ENCODE results near the gene TKFC. TPM values are rescaled to one million over a fixed set of nuclear protein-coding genes. Genes with fewer than 3 reads are reported as not detected.

The TKFC gene
- total and polyA plus RNA-seq, 4 experiments from 2014 or later = 24.5 to 43.9 (median 36.1) TPM

DNA sequence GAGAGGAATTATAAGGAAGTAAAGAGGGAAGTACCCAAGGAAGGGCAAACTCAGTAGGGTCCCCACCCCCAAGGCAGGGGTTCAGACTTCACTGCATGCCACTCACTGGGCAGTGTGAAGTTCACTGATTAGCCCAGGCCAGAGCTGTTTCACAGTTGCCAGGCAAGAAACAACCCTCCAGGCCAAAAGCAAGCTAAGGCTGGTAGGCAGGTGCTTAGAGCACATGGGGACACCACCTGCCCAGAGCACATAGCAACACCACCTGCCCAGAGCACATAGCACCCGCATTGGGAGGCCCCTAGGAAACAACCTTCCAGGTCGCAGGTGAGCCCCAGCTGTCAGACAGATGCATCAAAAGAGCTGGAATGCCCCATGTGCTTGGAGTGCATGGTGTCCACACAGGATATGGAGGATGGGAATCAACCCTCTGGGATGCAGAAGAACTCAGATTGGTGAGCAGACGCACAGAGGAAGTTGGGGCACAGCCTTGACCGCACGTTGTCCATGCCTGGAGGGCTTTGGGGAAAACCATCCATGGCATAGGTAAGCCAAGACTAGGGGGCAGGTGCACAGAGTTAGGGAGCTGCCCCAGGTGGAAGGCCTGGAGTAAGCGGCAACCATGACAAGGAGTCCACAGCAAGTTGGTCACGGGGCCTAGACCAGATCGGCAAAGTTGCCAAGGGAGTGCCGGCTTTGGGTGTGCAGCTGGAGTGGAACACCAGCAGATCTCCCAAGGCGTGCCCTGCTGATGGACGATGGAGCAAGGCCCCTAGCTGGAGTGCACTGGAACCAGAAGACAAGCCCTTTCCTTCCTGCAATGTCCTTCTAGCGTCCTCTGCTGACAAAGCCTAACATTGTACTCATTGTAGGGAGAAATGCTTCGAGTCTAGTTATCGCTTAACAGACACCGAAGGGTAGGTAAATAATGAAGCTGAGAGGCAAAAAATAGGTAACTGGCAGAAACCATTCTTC is 51.5 kb downstream of the TKFC start:
- Mint-ChIP-seq H3K4me3 (no peak overlapping the region), H3K4me1 (peaks cover 3 to 9% (median 6%) of the 10 kb centered on the region in 4 donors), H3K36me3 (no peaks in the 10 kb centered on the region), H3K9me3 (peaks cover 0 to 2% (median 0%) of the 10 kb centered on the region in 8 donors), H3K27me3 (no peaks in the 10 kb centered on the region), H3K27ac (peak overlapping the region in 1 of 7 donors; percentile 18)
- no peak overlapping the region for H3K4me3 ChIP-seq (ENCODE audit: low read length in 2 of 2)
- no peaks in the 10 kb centered on the region for H3K36me3 ChIP-seq (ENCODE audit: insufficient read depth, low read length)
- ChIA-PET POLR2A (ENCODE audit: partially characterized antibody) (interaction anchor here (1.3 to 5.1 kb wide), 5 partner anchors 9 to 49 kb away, joined by 4 to 87 read pairs (median 6); partner anchors contain the start of genes CYB561A3, DDB1, TKFC and TMEM138), CTCF (ENCODE audit: partially characterized antibody) (interaction anchor here (0.8 to 9.3 kb wide), 26 partner anchors 9 to 608 kb away, joined by 3 to 442 read pairs (median 11); partner anchors contain the start of genes CPSF7, CYB561A3, DDB1 and SDHAF2)
- H3K27me3 ChIP-seq (ENCODE audit: insufficient read depth, low read length) = no peaks in the 10 kb centered on the region
- intact Hi-C loops (cut with micrococcal nuclease) = loop anchor here (1.0 to 10.0 kb wide), 3 partner anchors 130 to 607 kb away; no protein-coding TSS in a partner anchor
- DNase-seq = no peak
- no peak overlapping the region for H3K27ac ChIP-seq (ENCODE audit: low read depth, low read length)
- H3K4me1 ChIP-seq (ENCODE audit: insufficient read depth, low read length) = peaks cover 8% of the 10 kb centered on the region
- H3K9me3 ChIP-seq (ENCODE audit: control insufficient read depth in 1 of 2, low read length in 2 of 2) = no peaks in the 10 kb centered on the region

DNA sequence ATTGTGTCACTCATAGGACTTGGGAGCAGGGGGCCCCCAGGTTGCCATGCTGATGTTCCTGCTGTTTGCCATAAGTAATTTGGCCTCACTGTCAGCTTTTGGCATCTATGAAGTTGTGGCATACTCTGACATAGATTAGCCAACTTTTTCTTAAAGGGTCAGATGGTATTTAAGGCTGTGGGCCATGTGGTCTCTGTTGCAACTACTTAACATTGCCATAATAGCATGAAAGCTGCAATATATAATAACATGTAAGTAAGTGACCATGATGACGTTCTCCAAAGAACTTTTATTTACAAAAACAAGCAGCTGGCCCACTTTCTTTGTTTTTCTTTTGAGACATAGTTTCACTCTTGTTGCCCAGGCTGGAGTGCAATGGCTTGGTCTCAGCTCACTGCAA is 57.1 kb downstream of the TKFC start:
- Histone ChIP-seq H3K27me3 (ENCODE audit: insufficient read depth, low read length) (no peaks in the 10 kb centered on the region), H3K9me3 (ENCODE audit: control insufficient read depth in 1 of 2, low read length in 2 of 2) (no peaks in the 10 kb centered on the region), H3K4me1 (ENCODE audit: insufficient read depth, low read length) (peaks cover 33% of the 10 kb centered on the region), H3K36me3 (ENCODE audit: insufficient read depth, low read length) (no peaks in the 10 kb centered on the region), H3K27ac (ENCODE audit: low read depth, low read length) (no peak overlapping the region), H3K4me3 (ENCODE audit: low read length in 2 of 2) (no peak overlapping the region)
- intact Hi-C loops (cut with micrococcal nuclease) = no loop called here
- peaks cover 3 to 13% of the 10 kb centered on the region in 2 donors for H3K36me3 Mint-ChIP-seq
- H3K27me3 Mint-ChIP-seq = no peaks in the 10 kb centered on the region
- ChIA-PET POLR2A (ENCODE audit: partially characterized antibody) (interaction anchor here (4.8 to 5.6 kb wide), 2 partner anchors 28 to 55 kb away, joined by 59 to 89 read pairs; partner anchors contain the start of genes CYB561A3, DDB1, TKFC and TMEM138), CTCF (ENCODE audit: partially characterized antibody) (interaction anchor here (1.1 to 7.8 kb wide), 2 partner anchors 9 to 54 kb away, joined by 3 to 117 read pairs; partner anchors contain the start of gene TKFC)
- peaks cover 16 to 35% (median 27%) of the 10 kb centered on the region in 4 donors for H3K4me1 Mint-ChIP-seq
- DNase-seq = no peak
- H3K9me3 Mint-ChIP-seq = peaks cover 0 to 2% (median 0%) of the 10 kb centered on the region in 8 donors
- H3K4me3 Mint-ChIP-seq = no peak overlapping the region
- peak overlapping the region in 2 of 7 donors; percentile 42 to 67 for H3K27ac Mint-ChIP-seq

DNA sequence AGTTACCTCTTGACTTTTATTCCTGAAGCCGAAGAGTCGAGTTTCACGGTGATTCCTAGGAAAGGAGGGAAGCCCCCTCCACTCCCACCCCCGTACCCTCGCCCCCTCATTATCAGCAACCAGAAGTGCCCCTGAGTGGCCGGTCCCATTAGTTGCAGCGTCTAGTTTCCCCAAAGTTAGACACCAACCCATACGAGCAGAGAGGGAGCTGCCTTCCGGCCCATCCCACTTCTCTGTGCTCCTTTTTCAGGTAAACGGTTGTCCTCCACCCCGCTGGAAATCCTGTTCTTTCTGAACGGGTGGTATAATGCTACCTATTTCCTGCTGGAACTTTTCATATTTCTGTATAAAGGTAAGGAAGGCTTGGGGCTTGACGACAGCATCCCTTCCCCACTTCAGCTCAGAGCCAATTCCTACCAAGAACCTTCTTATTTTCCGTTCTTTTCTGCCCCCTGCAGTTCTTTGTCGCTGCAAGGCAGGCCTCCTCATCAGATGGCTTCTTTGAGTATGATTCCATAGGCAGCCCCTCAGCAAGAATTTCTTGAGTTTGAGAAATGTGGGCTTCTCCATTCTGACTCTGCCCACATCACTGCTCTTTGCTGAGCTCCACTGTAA is 60.1 kb downstream of the TKFC start:
- CTCF ChIA-PET (ENCODE audit: partially characterized antibody) = interaction anchor here (1.0 to 7.8 kb wide), 13 partner anchors 8 to 562 kb away, joined by 3 to 117 read pairs (median 6); partner anchors contain the start of genes CYB561A3, TKFC and TMEM138
- H3K9me3 ChIP-seq (ENCODE audit: control insufficient read depth in 1 of 2, low read length in 2 of 2) = no peaks in the 10 kb centered on the region
- Mint-ChIP-seq H3K27me3 (no peaks in the 10 kb centered on the region), H3K9me3 (no peaks in the 10 kb centered on the region), H3K4me3 (peak overlapping the region; percentile 91 to 97 (median 96)), H3K4me1 (peaks cover 12 to 27% (median 22%) of the 10 kb centered on the region in 4 donors), H3K27ac (peak overlapping the region; percentile 95 to 99 (median 98)), H3K36me3 (peaks cover 6 to 31% of the 10 kb centered on the region in 2 donors)
- peak; percentile 24 to 46 (median 27) for DNase-seq
- peak overlapping the region; percentile 77 to 86 for H3K4me3 ChIP-seq (ENCODE audit: low read length in 2 of 2)
- H3K27ac ChIP-seq (ENCODE audit: low read depth, low read length) = peak overlapping the region; percentile 74
- peaks cover 26% of the 10 kb centered on the region for H3K4me1 ChIP-seq (ENCODE audit: insufficient read depth, low read length)
- no peaks in the 10 kb centered on the region for H3K27me3 ChIP-seq (ENCODE audit: insufficient read depth, low read length)
- intact Hi-C loops (cut with micrococcal nuclease) = loop anchor here (2.0 kb wide), 3 partner anchors 30 to 56 kb away; partner anchors contain the start of genes CPSF7 and TMEM138
- H3K36me3 ChIP-seq (ENCODE audit: insufficient read depth, low read length) = no peaks in the 10 kb centered on the region
- POLR2A ChIA-PET (ENCODE audit: partially characterized antibody) = interaction anchor here (0.9 to 5.6 kb wide), 10 partner anchors 8 to 478 kb away, joined by 3 to 89 read pairs (median 8); partner anchors contain the start of genes CPSF7, CYB561A3, DDB1 and SDHAF2

Other genes with a start within 250 kb of the TKFC start
- gene CD5, start 230.7 kb upstream of the TKFC start, total RNA-seq = 100 to 1,000 TPM; 283 to 289 TPM
- 100 to 1,000 TPM; 170 to 323 TPM for gene CD5, start 230.7 kb upstream of the TKFC start, polyA plus RNA-seq
- gene VPS37C, start 171.8 kb upstream of the TKFC start, total RNA-seq = 1 to 10 TPM; 7.3 to 7.9 TPM
- under 1 TPM; 0.25 to 0.93 TPM for gene VPS37C, start 171.8 kb upstream of the TKFC start, polyA plus RNA-seq
- not detected for gene PGA3, start 129.7 kb upstream of the TKFC start, total RNA-seq
- not detected for gene PGA3, start 129.7 kb upstream of the TKFC start, polyA plus RNA-seq
- gene PGA4, start 110.9 kb upstream of the TKFC start, total RNA-seq = not detected
- gene PGA4, start 110.9 kb upstream of the TKFC start, polyA plus RNA-seq = not detected
- gene PGA5, start 92.1 kb upstream of the TKFC start, total RNA-seq = not detected
- gene PGA5, start 92.1 kb upstream of the TKFC start, polyA plus RNA-seq = not detected
- gene VWCE, start 37.9 kb upstream of the TKFC start, total RNA-seq = under 1 TPM; 0.38 to 0.44 TPM
- gene VWCE, start 37.9 kb upstream of the TKFC start, polyA plus RNA-seq = not detected
- gene DDB1, start 123 bp upstream of the TKFC start, total RNA-seq = 100 to 1,000 TPM; 156 to 169 TPM
- 100 to 1,000 TPM; 121 to 141 TPM for gene DDB1, start 123 bp upstream of the TKFC start, polyA plus RNA-seq
- gene CYB561A3, start 28.7 kb downstream of the TKFC start, total RNA-seq = 10 to 100 TPM; 40.1 to 42.6 TPM
- 10 to 100 TPM; 49.2 to 95.7 TPM for gene CYB561A3, start 28.7 kb downstream of the TKFC start, polyA plus RNA-seq
- 10 to 100 TPM; 61.2 to 62.5 TPM for gene TMEM138, start 29.1 kb downstream of the TKFC start, total RNA-seq
- gene TMEM138, start 29.1 kb downstream of the TKFC start, polyA plus RNA-seq = 10 to 100 TPM; 49.0 to 59.2 TPM
- 10 to 100 TPM; 17.2 to 19.4 TPM for gene TMEM216, start 59.4 kb downstream of the TKFC start, total RNA-seq
- gene TMEM216, start 59.4 kb downstream of the TKFC start, polyA plus RNA-seq = 10 to 100 TPM; 45.7 to 48.1 TPM
- gene CPSF7, start 96.7 kb downstream of the TKFC start, total RNA-seq = 100 to 1,000 TPM; 145 to 149 TPM
- gene CPSF7, start 96.7 kb downstream of the TKFC start, polyA plus RNA-seq = 10 to 100 TPM; 19.9 to 34.2 TPM
- 10 to 100 TPM; 54.7 to 60.2 TPM for gene SDHAF2, start 96.9 kb downstream of the TKFC start, total RNA-seq
- 100 to 1,000 TPM; 100 to 106 TPM for gene SDHAF2, start 96.9 kb downstream of the TKFC start, polyA plus RNA-seq
- gene LRRC10B, start 175.5 kb downstream of the TKFC start, total RNA-seq = not detected
- gene LRRC10B, start 175.5 kb downstream of the TKFC start, polyA plus RNA-seq = not detected
- not detected for gene SYT7, start 247.8 kb downstream of the TKFC start, total RNA-seq
- not detected for gene SYT7, start 247.8 kb downstream of the TKFC start, polyA plus RNA-seq

Data from CD4-positive, alpha-beta memory T cell (primary cell).